Endothelial cell (in vitro differentiated cells): ENCODE data around the gene BLACAT1. TPM values are rescaled to one million over a fixed set of nuclear protein-coding genes. Genes with fewer than 3 reads are reported as not detected.

Source experiments
- DNase-seq: peaks from one replicate; pipeline ENCODE4 v3.0.0; 2021; ENCODE audit warnings: low spot score
- H3K27ac Mint-ChIP-seq: one replicate; pipeline ENCODE4 v1.8.0; 2021; ENCODE audit warnings: mixed read lengths, inconsistent platforms; ENCODE audit not compliant: unreplicated experiment
- H3K27me3 Mint-ChIP-seq: one replicate; pipeline ENCODE4 v1.8.0; 2021; ENCODE audit warnings: mild to moderate bottlenecking, moderate library complexity, mixed read lengths, inconsistent platforms; ENCODE audit not compliant: unreplicated experiment
- H3K36me3 Mint-ChIP-seq: one replicate; pipeline ENCODE4 v1.8.0; 2021; ENCODE audit warnings: mild to moderate bottlenecking, low read depth, mixed read lengths, inconsistent platforms; ENCODE audit not compliant: unreplicated experiment
- H3K4me1 Mint-ChIP-seq: one replicate; pipeline ENCODE4 v1.8.0; 2021; ENCODE audit warnings: mild to moderate bottlenecking, mixed read lengths, inconsistent platforms; ENCODE audit not compliant: unreplicated experiment
- H3K4me3 Mint-ChIP-seq: one replicate; pipeline ENCODE4 v1.8.0; 2021; ENCODE audit warnings: mild to moderate bottlenecking, mixed read lengths, inconsistent platforms; ENCODE audit not compliant: unreplicated experiment
- H3K9me3 Mint-ChIP-seq: one replicate; pipeline ENCODE4 v1.8.0; 2021; ENCODE audit warnings: mixed read lengths, inconsistent platforms; ENCODE audit not compliant: unreplicated experiment
- total RNA-seq: library from RNA; stranded (reverse); fragmentation: NEBNext Ultra II Directional; extraction: Animal tissue kit (Norgen Biotek cat#: 25700); gene quantifications from one replicate; pipeline ENCODE4 v1.2.1, GENCODE V29; 2021; ENCODE audit not compliant: unreplicated experiment
- TF ChIP-seq, protein P1 (sequence below): fragments of 200-600 bp; sonication (generic); IDR thresholded peaks from one replicate; pipeline ENCODE4 v1.5.0; 2021; ENCODE audit warnings: antibody characterized with exemption; ENCODE audit not compliant: unreplicated experiment

The BLACAT1 gene
- total RNA-seq, 1 donor from 2014 or later = 2.2 TPM

DNA sequence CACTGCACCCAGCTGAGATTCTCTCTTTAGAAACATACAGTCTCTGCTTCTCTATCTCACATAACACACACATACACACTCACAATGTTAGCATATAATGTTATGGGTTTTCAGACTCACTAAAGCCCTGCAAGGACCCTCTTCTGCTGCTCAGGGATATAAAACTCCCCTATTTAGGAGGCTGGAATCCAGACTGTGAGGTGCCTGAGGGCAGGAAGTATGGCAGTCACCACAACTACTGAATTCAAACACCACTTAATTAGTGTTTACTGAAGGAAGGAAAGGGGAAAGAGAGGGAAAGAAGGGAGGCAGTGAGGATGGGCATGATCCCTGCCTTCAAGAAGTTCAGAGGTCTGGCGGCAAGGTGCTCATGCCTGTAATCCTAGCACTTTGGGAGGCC lies 40.8 kb upstream of the BLACAT1 start:
- no peak for DNase-seq
- H3K36me3 Mint-ChIP-seq = no peaks in the 10 kb centered on the region
- TF ChIP-seq, protein P1, sequence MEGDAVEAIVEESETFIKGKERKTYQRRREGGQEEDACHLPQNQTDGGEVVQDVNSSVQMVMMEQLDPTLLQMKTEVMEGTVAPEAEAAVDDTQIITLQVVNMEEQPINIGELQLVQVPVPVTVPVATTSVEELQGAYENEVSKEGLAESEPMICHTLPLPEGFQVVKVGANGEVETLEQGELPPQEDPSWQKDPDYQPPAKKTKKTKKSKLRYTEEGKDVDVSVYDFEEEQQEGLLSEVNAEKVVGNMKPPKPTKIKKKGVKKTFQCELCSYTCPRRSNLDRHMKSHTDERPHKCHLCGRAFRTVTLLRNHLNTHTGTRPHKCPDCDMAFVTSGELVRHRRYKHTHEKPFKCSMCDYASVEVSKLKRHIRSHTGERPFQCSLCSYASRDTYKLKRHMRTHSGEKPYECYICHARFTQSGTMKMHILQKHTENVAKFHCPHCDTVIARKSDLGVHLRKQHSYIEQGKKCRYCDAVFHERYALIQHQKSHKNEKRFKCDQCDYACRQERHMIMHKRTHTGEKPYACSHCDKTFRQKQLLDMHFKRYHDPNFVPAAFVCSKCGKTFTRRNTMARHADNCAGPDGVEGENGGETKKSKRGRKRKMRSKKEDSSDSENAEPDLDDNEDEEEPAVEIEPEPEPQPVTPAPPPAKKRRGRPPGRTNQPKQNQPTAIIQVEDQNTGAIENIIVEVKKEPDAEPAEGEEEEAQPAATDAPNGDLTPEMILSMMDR = no peak
- H3K4me3 Mint-ChIP-seq = no peak overlapping the region
- no peaks in the 10 kb centered on the region for H3K9me3 Mint-ChIP-seq
- no peak overlapping the region for H3K27ac Mint-ChIP-seq
- peaks cover 5% of the 10 kb centered on the region for H3K27me3 Mint-ChIP-seq
- H3K4me1 Mint-ChIP-seq = peaks cover 7% of the 10 kb centered on the region

DNA sequence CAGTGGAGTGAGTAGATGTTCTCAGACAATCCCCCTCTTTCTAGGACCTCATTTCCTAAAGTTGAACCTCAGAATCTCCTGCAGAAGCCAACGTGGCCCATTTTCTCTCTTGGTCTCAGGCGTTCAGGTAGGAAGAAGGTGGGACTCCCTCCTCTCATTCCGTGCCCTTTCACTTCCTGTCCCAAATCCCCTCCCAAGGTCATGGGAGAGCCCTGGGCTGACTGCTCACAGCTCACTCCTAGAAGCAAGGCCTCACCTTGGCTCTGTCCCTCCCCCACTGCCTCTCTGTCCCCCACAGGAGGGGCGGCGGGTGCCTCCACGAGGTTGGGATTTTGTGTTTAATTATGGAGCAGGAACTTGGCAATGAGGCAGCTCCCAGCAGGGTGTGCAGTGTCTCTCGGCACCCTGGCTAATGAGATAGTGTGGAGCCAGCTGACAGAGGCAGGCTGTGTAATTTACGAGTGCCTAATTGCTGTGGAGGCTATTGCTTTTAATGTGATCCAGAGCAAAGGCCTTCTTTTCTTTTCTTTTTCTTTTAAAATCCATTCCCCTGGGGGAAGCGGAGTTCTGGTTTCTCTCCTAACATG lies 39.5 kb upstream of the BLACAT1 start:
- DNase-seq = no peak
- Mint-ChIP-seq H3K36me3 (no peaks in the 10 kb centered on the region), H3K27me3 (peaks cover 7% of the 10 kb centered on the region), H3K27ac (no peak overlapping the region), H3K9me3 (no peaks in the 10 kb centered on the region), H3K4me1 (peaks cover 7% of the 10 kb centered on the region), H3K4me3 (no peak overlapping the region)
- TF ChIP-seq, protein P1 = no peak

DNA sequence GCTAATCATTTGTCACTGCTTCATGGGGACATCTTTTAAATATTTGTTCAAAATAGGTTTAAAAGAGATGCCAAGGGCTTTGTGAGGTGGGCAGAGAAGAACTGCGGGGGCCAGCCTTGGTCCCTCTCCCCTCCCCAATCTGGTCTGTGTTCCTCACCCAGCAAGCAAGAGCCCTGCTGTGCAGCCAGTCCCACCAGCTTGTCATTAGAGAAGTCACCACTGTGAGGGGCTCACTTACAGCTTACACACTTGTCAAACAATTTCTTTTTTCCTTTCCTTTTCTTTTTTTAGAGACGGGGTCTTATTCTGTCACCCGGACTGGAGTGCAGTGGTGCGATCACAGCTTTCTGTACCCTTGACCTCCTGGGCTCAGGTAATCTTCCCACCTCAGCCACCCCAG lies 38.3 kb upstream of the BLACAT1 start:
- DNase-seq = no peak
- Mint-ChIP-seq H3K27me3 (peaks cover 7% of the 10 kb centered on the region), H3K4me1 (peaks cover 7% of the 10 kb centered on the region), H3K9me3 (no peaks in the 10 kb centered on the region), H3K27ac (no peak overlapping the region), H3K36me3 (no peaks in the 10 kb centered on the region), H3K4me3 (no peak overlapping the region)
- TF ChIP-seq, protein P1 = no peak

DNA sequence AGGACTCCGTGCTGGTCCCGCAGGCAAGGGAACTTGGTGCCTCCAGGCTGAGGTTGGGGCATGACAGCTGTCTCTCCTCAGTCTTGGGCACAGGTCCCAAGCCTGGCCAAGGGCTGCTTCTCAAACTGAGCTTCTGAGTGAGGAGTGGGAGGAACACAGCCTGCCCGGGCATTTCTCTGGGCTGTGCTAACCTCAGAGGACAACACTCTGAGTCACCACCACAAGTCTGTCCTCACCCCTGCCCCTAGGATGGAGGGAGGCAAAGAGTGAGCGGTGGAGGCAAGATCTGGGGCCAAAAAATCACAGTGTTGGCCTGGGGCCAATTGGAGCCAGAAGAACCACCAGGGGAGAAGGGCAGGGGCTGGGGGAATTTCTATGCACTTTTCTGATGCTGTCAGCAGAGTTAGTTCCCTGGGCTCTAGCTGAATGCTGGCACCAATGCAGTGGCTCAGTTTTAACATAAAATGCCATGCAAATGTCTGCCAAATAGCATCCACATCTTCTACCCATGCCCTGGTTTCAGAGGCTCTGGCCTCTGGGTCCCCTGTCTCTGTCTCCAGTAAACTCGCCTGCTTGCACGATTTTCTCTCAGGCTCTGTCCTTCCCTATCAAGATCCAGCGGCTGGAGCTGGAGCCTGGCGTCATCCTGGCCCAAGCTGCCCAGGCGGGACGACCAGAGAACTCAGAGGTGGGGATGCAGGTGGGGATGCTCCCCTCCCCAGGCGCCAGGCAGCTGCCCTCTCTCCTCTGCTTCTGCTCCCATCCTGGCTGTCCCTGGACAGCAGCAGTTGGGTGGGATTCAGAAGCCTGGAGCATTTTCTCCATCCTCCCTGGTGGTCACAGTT lies 37.6 kb upstream of the BLACAT1 start:
- Mint-ChIP-seq H3K4me3 (no peak overlapping the region), H3K36me3 (no peaks in the 10 kb centered on the region), H3K4me1 (peaks cover 7% of the 10 kb centered on the region), H3K9me3 (no peaks in the 10 kb centered on the region), H3K27me3 (peaks cover 4% of the 10 kb centered on the region), H3K27ac (no peak overlapping the region)
- TF ChIP-seq, protein P1 = no peak
- DNase-seq = no peak

DNA sequence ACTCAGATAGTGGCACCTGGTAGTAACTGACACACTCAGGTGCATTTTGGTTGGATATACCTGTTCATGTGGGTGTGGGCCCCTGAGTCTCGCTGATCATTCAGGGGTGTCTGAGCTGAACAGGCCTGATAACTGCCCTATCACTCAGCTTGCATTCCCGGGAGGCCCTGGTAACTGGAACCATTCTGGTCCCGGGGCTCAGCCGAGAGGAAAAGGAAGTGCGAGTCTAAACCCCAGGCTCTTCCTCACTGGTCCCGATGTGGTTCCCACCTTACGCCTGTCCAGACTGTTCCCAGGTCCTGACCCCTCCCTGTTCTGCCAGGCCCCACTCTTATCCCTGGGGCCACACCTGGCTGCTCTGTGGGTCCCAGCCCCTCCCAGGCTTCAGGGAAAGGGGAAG lies 36.9 kb upstream of the BLACAT1 start:
- H3K27ac Mint-ChIP-seq = no peak overlapping the region
- H3K27me3 Mint-ChIP-seq = peaks cover 4% of the 10 kb centered on the region
- peaks cover 7% of the 10 kb centered on the region for H3K4me1 Mint-ChIP-seq
- no peaks in the 10 kb centered on the region for H3K36me3 Mint-ChIP-seq
- H3K9me3 Mint-ChIP-seq = no peaks in the 10 kb centered on the region
- H3K4me3 Mint-ChIP-seq = no peak overlapping the region
- no peak for DNase-seq
- TF ChIP-seq, protein P1 = no peak
